H1 (cell line): ENCODE data around the gene ACTR5. TPM values are rescaled to one million over a fixed set of nuclear protein-coding genes. Genes with fewer than 3 reads are reported as not detected.

Source experiments
- CTCF ChIA-PET: fragments of 300-600 bp; sonication (Branson Sonifier 250); formaldehyde crosslinking; loops from one replicate; lab custom pipeline; 2021; ENCODE audit not compliant: partially characterized antibody; lab: Charles Lee
- POLR2A ChIA-PET: fragments of 300-600 bp; sonication (Branson Sonifier 250); formaldehyde crosslinking; loops from one replicate; lab custom pipeline; 2021; ENCODE audit warnings: inconsistent platforms; ENCODE audit not compliant: partially characterized antibody; lab: Charles Lee
- DNase-seq, 2 experiments: peaks; one replicate each; pipeline versions ENCODE4 v3.0.0 to v3.0.0-alpha.2; 2010 to 2022; ENCODE audit warnings: low spot score in 2 of 2, low read depth in 1 of 2, mixed read lengths in 1 of 2
- FAIRE-seq: peaks from 2 replicates; lab custom pipeline; 2011; peaks lifted over from hg19 to GRCh38; lab: Jason Lieb, UNC
- H2AFZ ChIP-seq: 2 replicates; pipeline ENCODE4 v1.8.1; 2012; ENCODE audit warnings: low read length, inconsistent platforms
- H2AK5ac ChIP-seq: 2 replicates; pipeline ENCODE4 v1.6.1; 2013; ENCODE audit warnings: low read depth, low read length
- H2BK120ac ChIP-seq: replicated peaks from 2 replicates; pipeline ENCODE3; 2013; ENCODE audit warnings: low read depth, low read length, inconsistent platforms
- H2BK12ac ChIP-seq: 2 replicates; pipeline ENCODE4 v1.6.1; 2013; ENCODE audit warnings: low read depth, low read length
- H2BK15ac ChIP-seq: 2 replicates; pipeline ENCODE4 v1.6.1; 2013; ENCODE audit warnings: low read length
- H2BK20ac ChIP-seq: 2 replicates; pipeline ENCODE4 v1.6.1; 2013; ENCODE audit warnings: low read length
- H2BK5ac ChIP-seq: 2 replicates; pipeline ENCODE4 v1.6.1; 2013; ENCODE audit warnings: low read depth, low read length
- H3K14ac ChIP-seq: 2 replicates; pipeline ENCODE4 v1.6.1; 2013; ENCODE audit warnings: inconsistent platforms; ENCODE audit not compliant: insufficient read length
- H3K18ac ChIP-seq: 2 replicates; pipeline ENCODE4 v1.6.1; 2013; ENCODE audit warnings: low read length; ENCODE audit errors: extremely low read depth
- H3K23ac ChIP-seq: 2 replicates; pipeline ENCODE4 v1.6.1; 2013; ENCODE audit warnings: inconsistent platforms; ENCODE audit not compliant: insufficient read length
- H3K23me2 ChIP-seq: 2 replicates; pipeline ENCODE4 v1.6.1; 2013; ENCODE audit warnings: low read depth, low read length
- H3K27ac ChIP-seq: 2 replicates; pipeline ENCODE4 v1.6.1; 2011; ENCODE audit warnings: low read depth, low read length, inconsistent platforms
- H3K27me3 ChIP-seq, 4 experiments: replicated peaks in 1 of 4; 1 replicate in 1 of 4; 2 replicates in 3 of 4; pipeline versions ENCODE4 v1.6.1 to v1.8.1; 2011 to 2013; ENCODE audit warnings: low read length in 3 of 4, mild to moderate bottlenecking in 3 of 4, inconsistent platforms in 2 of 4, mixed read lengths in 2 of 4, moderate library complexity in 1 of 4; ENCODE audit not compliant: control insufficient read depth in 3 of 4, insufficient read depth in 3 of 4; ENCODE audit errors: extremely low read depth in 1 of 4
- H3K36me3 ChIP-seq, 4 experiments: 2 replicates each; pipeline versions ENCODE4 v1.6.1 to v1.8.1; 2011 to 2013; ENCODE audit warnings: mild to moderate bottlenecking in 4 of 4, low read length in 3 of 4, moderate library complexity in 2 of 4, control low read depth in 1 of 4, inconsistent platforms in 1 of 4; ENCODE audit not compliant: insufficient read depth in 4 of 4, control insufficient read depth in 2 of 4
- H3K4ac ChIP-seq: replicated peaks from 2 replicates; pipeline ENCODE3; 2013; ENCODE audit warnings: low read length, low read depth, mixed read lengths, inconsistent platforms; ENCODE audit not compliant: insufficient read length
- H3K4me1 ChIP-seq, 4 experiments: replicated peaks in 1 of 4; 1 replicate in 1 of 4; 2 replicates in 3 of 4; pipeline versions ENCODE4 v1.6.1 to v1.8.1; 2011 to 2013; ENCODE audit warnings: low read length in 3 of 4, inconsistent platforms in 2 of 4, mixed read lengths in 1 of 4; ENCODE audit not compliant: insufficient read depth in 4 of 4, control insufficient read depth in 3 of 4
- H3K4me2 ChIP-seq, 2 experiments: 2 replicates each; pipeline versions ENCODE4 v1.6.1 to v1.8.1; 2011 to 2013; ENCODE audit warnings: low read depth in 2 of 2, low read length in 2 of 2, control low read depth in 1 of 2, inconsistent platforms in 1 of 2, mild to moderate bottlenecking in 1 of 2; ENCODE audit not compliant: insufficient read depth in 1 of 2
- H3K4me3 ChIP-seq, 4 experiments: fragments of 200-600, 300-600 bp in 1 of 4; sonication (generic), shearing (Covaris generic), sonication (Bioruptor Twin) in 1 of 4; 2 replicates each; pipeline versions ENCODE4 v1.5.1 to v1.8.1; 2011 to 2016; ENCODE audit warnings: low read length in 4 of 4, low read depth in 3 of 4, control low read depth in 2 of 4, inconsistent platforms in 2 of 4, mild to moderate bottlenecking in 2 of 4, mixed read lengths in 1 of 4, moderate library complexity in 1 of 4; ENCODE audit not compliant: insufficient read depth in 2 of 4; ENCODE audit errors: extremely low read depth in 1 of 4
- H3K56ac ChIP-seq: replicated peaks from 2 replicates; pipeline ENCODE3; 2013; ENCODE audit warnings: low read depth, mild to moderate bottlenecking, mixed read lengths, low read length, inconsistent platforms; ENCODE audit not compliant: insufficient read length
- H3K79me1 ChIP-seq: 2 replicates; pipeline ENCODE4 v1.6.1; 2013; ENCODE audit warnings: low read depth, low read length, control low read depth
- H3K79me2 ChIP-seq, 2 experiments: 2 replicates each; pipeline versions ENCODE4 v1.6.1 to v1.8.1; 2012 to 2013; ENCODE audit warnings: low read length in 2 of 2, mild to moderate bottlenecking in 2 of 2, inconsistent platforms in 1 of 2; ENCODE audit not compliant: insufficient read depth in 2 of 2, control insufficient read depth in 1 of 2
- H3K9ac ChIP-seq, 4 experiments: replicated peaks in 1 of 4; 1 replicate in 1 of 4; 2 replicates in 3 of 4; pipeline versions ENCODE4 v1.6.1 to v1.8.1; 2011 to 2013; ENCODE audit warnings: low read depth in 3 of 4, low read length in 3 of 4, control low read depth in 2 of 4, mild to moderate bottlenecking in 2 of 4, moderate library complexity in 2 of 4, inconsistent platforms in 1 of 4; ENCODE audit errors: extremely low read depth in 1 of 4
- H3K9me3 ChIP-seq, 2 experiments: 2 replicates each; pipeline versions ENCODE4 v1.6.1 to v1.8.1; 2012 to 2013; ENCODE audit warnings: mild to moderate bottlenecking in 2 of 2, moderate library complexity in 2 of 2, control low read depth in 1 of 2, inconsistent platforms in 1 of 2, low read depth in 1 of 2, low read length in 1 of 2, mixed read lengths in 1 of 2; ENCODE audit not compliant: insufficient read depth in 2 of 2
- H4K20me1 ChIP-seq, 2 experiments: replicated peaks in 1 of 2; 2 replicates each; pipeline versions ENCODE3 to v1.8.1; 2011 to 2013; ENCODE audit warnings: inconsistent platforms in 2 of 2, low read length in 2 of 2, mild to moderate bottlenecking in 1 of 2; ENCODE audit not compliant: insufficient read depth in 2 of 2, control insufficient read depth in 1 of 2
- H4K5ac ChIP-seq: 2 replicates; pipeline ENCODE4 v1.6.1; 2013; ENCODE audit warnings: low read length, low read depth, mixed read lengths, inconsistent platforms; ENCODE audit not compliant: insufficient read length
- H4K8ac ChIP-seq: 2 replicates; pipeline ENCODE4 v1.8.0; 2013; ENCODE audit warnings: mild to moderate bottlenecking, moderate library complexity, low read length, inconsistent platforms; ENCODE audit not compliant: insufficient read depth; ENCODE audit errors: extremely low read depth
- H4K91ac ChIP-seq: replicated peaks from 2 replicates; pipeline ENCODE3; 2013; ENCODE audit warnings: low read length, mixed read lengths, inconsistent platforms; ENCODE audit not compliant: insufficient read length
- GABPA ChIP-seq: IDR thresholded peaks from 2 replicates; pipeline ENCODE4 v1.6.1; 2011; ENCODE audit warnings: mild to moderate bottlenecking, low read length, moderate library complexity, borderline replicate concordance; ENCODE audit not compliant: insufficient read depth
- GTF2F1 ChIP-seq: IDR thresholded peaks from 2 replicates; pipeline ENCODE4 v1.6.1; 2012; ENCODE audit warnings: low read depth, low read length, improper control_type of control experiment, borderline replicate concordance
- JUN ChIP-seq: IDR thresholded peaks from 2 replicates; pipeline ENCODE4 v1.6.1; 2011; ENCODE audit warnings: low read depth, mild to moderate bottlenecking, improper control_type of control experiment, low read length
- MAFK ChIP-seq: IDR thresholded peaks from 2 replicates; pipeline ENCODE4 v1.6.1; 2012; ENCODE audit warnings: low read depth, mild to moderate bottlenecking, improper control_type of control experiment, low read length
- MAX ChIP-seq: IDR thresholded peaks from 2 replicates; pipeline ENCODE4 v1.6.1; 2012; ENCODE audit warnings: inconsistent platforms
- NRF1 ChIP-seq: IDR thresholded peaks from 2 replicates; pipeline ENCODE4 v1.6.1; 2011; ENCODE audit warnings: mild to moderate bottlenecking, low read depth, low read length, improper control_type of control experiment
- POLR2A ChIP-seq, 2 experiments: IDR thresholded peaks; 1 replicate in 1 of 2; 2 replicates in 1 of 2; pipeline ENCODE4 v1.6.1; 2011; ENCODE audit warnings: low read depth in 2 of 2, low read length in 2 of 2, mild to moderate bottlenecking in 2 of 2; ENCODE audit errors: control extremely low read depth in 1 of 2
- SIX5 ChIP-seq: IDR thresholded peaks from 2 replicates; pipeline ENCODE4 v1.6.1; 2011; ENCODE audit warnings: mild to moderate bottlenecking, low read depth, low read length
- SP2 ChIP-seq: IDR thresholded peaks from 2 replicates; pipeline ENCODE4 v1.6.1; 2012; ENCODE audit warnings: mild to moderate bottlenecking, low read length, inconsistent platforms
- YY1 ChIP-seq: IDR thresholded peaks from 2 replicates; pipeline ENCODE4 v1.6.1; 2011; ENCODE audit warnings: low read depth, mild to moderate bottlenecking, low read length
- WGBS, 2 experiments: shearing (Covaris generic) in 1 of 2; methylation state at CpG; one replicate each; pipeline versions ENCODE4 v1.1.6 to v1.1.7; 2013 to 2015; ENCODE audit warnings: low lambda C conversion rate in 2 of 2, mixed read lengths in 2 of 2, inconsistent platforms in 1 of 2, low coverage in 1 of 2, missing lambda C conversion rate in 1 of 2; ENCODE audit not compliant: insufficient replicate concordance in 2 of 2, insufficient coverage in 1 of 2, insufficient read length in 1 of 2; ENCODE audit errors: extremely low coverage in 1 of 2, missing lambda C conversion rate in 1 of 2; 5-methylcytosine and 5-hydroxymethylcytosine counted together
- polyA plus RNA-seq, 7 experiments: library from polyadenylated mRNA; depleted of rRNA in 3 of 7; stranded (reverse) in 5 of 7; unstranded in 2 of 7; fragments of >200 nt in 5 of 7; fragments of 200-250 nt in 2 of 7; gene quantifications; 1 replicate in 5 of 7; 2 replicates in 1 of 7; 4 replicates in 1 of 7; pipeline versions ENCODE4 v1.2.1 to v1.2.3, GENCODE V29; 2011 to 2013; ENCODE audit warnings: missing spikeins in 2 of 7, mixed read lengths in 2 of 7
- total RNA-seq: library from RNA; stranded (reverse); fragmentation: NEBNext Ultra II Directional; extraction: Animal tissue kit (Norgen Biotek cat#: 25700); gene quantifications from 2 replicates; pipeline ENCODE4 v1.2.1, GENCODE V29; 2021

ACTR5 gene
- total and polyA plus RNA-seq, 2 of the 8 experiments (the other 6 are each of a cell fraction or from before 2014, with no cell fraction given): 10.4 to 14.4 TPM

- Histone ChIP-seq H2AK5ac (no peak overlapping the region), H4K5ac (no peak overlapping the region), H3K79me1 (no peaks in the 10 kb centered on the region), H3K79me2 (no peaks in the 10 kb centered on the region), H3K4me1 (peaks cover 3 to 5% (median 4%) of the 10 kb centered on the region in 4 experiments; a peak in 6 of 7 replicates), H3K4ac (no peak overlapping the region), H2BK120ac (no peak overlapping the region), H2BK5ac (no peak overlapping the region), H3K18ac (no peak overlapping the region), H3K27ac (no peak overlapping the region), H4K8ac (no peak overlapping the region), H3K36me3 (no peaks in the 10 kb centered on the region), H3K23ac (no peak overlapping the region), H3K9me3 (no peaks in the 10 kb centered on the region), H3K27me3 (no peaks in the 10 kb centered on the region), H3K4me2 (no peak overlapping the region), H2BK15ac (no peak overlapping the region), H3K9ac (no peak overlapping the region), H2BK20ac (no peak overlapping the region), H3K23me2 (no peaks in the 10 kb centered on the region), H3K4me3 (no peak overlapping the region), H4K91ac (no peak overlapping the region), H4K20me1 (no peaks in the 10 kb centered on the region), H2AFZ (no peak overlapping the region), H3K56ac (no peak overlapping the region), H2BK12ac (no peak overlapping the region), H3K14ac (no peak overlapping the region)
- DNase-seq (no peak), FAIRE-seq (no peak)
- no peak for TF ChIP-seq GABPA
- no peak for TF ChIP-seq MAX
- TF ChIP-seq NRF1: no peak
- TF ChIP-seq SIX5: no peak
- TF ChIP-seq MAFK: no peak
- TF ChIP-seq JUN: no peak
- TF ChIP-seq GTF2F1: no peak
- no peak for TF ChIP-seq SP2
- TF ChIP-seq YY1: no peak
- TF ChIP-seq POLR2A (IDR thresholded peaks at IDR 0.05; ENCODE audit: control extremely low read depth in 1 of 2, low read depth in 2 of 2, low read length in 2 of 2): no peak
- WGBS, 2 experiments: 90% methylated on average over 4 of the region's 4 CpGs; no CpG with 5 or more reads in 1 of the 2 experiments
- ChIA-PET POLR2A (interaction anchor here (1.6 kb wide), 1 partner anchor 20 kb away, joined by 4 read pairs; no protein-coding TSS in a partner anchor), CTCF (interaction anchor here (0.5 to 1.4 kb wide), 2 partner anchors 140 to 477 kb away, joined by 3 to 4 read pairs; no protein-coding TSS in a partner anchor)
These were observed 50.9 kb downstream of the ACTR5 start for GRCh38 chr20:38799203-38799602.
